Mucosa of stomach (tissue), 1 donor: ENCODE measurements around the gene ADORA3.

Experiments used
- H3K27me3 ChIP-seq: one replicate; pipeline ENCODE4 v1.7.0; 2013; ENCODE audit warnings: mild to moderate bottlenecking, low read length; ENCODE audit not compliant: control insufficient read depth, insufficient read depth
- H3K36me3 ChIP-seq: one replicate; pipeline ENCODE4 v1.7.0; 2013; ENCODE audit warnings: low read length; ENCODE audit not compliant: control insufficient read depth, insufficient read depth
- H3K4me1 ChIP-seq: one replicate; pipeline ENCODE4 v1.7.0; 2013; ENCODE audit warnings: mild to moderate bottlenecking, low read length; ENCODE audit not compliant: control insufficient read depth, insufficient read depth
- H3K4me3 ChIP-seq: one replicate; pipeline ENCODE4 v1.7.0; 2013; ENCODE audit warnings: low read length
- H3K9ac ChIP-seq: one replicate; pipeline ENCODE4 v1.7.0; 2013; ENCODE audit warnings: mild to moderate bottlenecking, low read length, moderate library complexity
- H3K9me3 ChIP-seq: one replicate; pipeline ENCODE4 v1.7.0; 2013; ENCODE audit warnings: mild to moderate bottlenecking, low read length, moderate library complexity; ENCODE audit not compliant: control insufficient read depth
- donor health status: Pancreatic carcinoma.

The ADORA3 gene

DNA sequence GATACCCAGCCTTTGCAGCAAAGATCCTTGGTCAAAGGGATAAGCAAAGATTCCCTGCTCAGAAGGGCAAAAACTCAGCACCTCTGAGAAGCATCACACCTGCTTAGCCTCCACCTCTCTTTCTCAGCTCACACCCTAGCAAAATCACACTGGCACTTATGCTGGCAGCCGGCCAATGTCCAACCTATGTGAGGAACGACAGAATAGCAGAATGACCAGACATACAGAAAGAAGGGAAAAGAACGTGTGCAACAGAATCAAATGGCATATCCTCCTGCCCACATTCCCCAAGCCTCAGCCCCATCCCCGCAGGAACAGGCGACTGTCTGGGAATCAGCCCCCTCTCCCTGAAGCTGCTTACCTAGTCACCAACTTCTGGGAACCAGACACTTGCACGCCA, 664 bp upstream of the ADORA3 start:
- H3K4me1 ChIP-seq: peaks cover 20% of the 10 kb centered on the region
- no peaks in the 10 kb centered on the region for H3K27me3 ChIP-seq
- H3K9me3 ChIP-seq: no peaks in the 10 kb centered on the region
- H3K36me3 ChIP-seq: no peaks in the 10 kb centered on the region
- H3K4me3 ChIP-seq: no peak overlapping the region
- H3K9ac ChIP-seq: no peak overlapping the region

DNA sequence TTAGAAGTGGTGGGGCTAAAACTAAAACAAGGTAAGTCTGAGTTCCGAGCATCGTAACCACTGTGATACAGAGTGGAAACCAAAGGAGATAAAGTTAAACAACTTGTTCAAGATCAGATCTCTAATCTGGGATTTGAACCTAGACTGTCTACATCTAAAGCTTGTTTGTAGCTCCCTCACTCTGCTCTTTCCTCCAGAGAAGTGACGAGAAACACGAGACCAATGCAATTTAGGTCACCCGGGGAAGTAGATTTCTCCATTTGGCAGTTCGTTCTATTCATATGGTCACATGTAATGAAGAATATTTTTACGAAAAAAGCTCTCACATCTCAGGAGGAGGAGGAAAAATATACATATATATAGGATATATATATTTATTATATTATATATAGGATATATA, 1.8 kb downstream of the ADORA3 start:
- Histone ChIP-seq H3K9ac (no peak overlapping the region), H3K4me1 (no peaks in the 10 kb centered on the region), H3K27me3 (no peaks in the 10 kb centered on the region), H3K36me3 (no peaks in the 10 kb centered on the region), H3K9me3 (no peaks in the 10 kb centered on the region), H3K4me3 (no peak overlapping the region)

DNA sequence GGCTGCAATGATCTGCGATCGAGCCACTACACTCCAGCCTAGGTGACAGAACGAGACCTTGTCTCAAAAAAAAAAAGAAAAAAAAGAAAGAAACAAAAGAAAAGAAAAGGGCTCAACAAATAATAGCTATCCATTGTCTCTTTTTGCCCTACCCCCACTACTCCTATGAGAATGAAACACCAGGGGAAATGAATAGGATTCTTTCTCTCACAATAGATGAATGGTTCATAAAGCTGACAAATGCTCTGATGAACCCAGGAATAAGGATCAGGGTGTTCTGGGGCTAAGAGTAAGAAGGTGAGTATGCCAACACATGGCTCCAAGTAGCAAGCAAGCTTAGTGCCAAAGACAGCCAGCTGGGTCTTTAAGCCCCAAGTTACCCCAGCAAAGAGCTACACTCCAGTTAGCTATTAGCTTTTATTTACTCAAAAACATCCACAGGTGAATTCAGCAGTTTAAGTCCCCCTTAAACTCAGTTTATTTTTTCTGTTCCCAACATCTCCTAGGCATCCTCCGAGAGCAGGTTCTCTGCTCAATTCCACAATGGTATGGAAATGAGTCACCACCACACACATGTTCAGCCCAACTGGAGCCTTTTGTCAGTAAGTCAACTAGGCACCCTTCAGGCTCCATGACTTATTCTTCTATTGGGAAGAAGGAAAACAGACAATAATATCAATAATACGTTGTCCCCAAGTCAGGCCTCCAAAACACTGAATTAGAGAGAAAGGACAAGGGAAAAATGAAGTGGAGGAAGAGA, 4.2 kb downstream of the ADORA3 start:
- H3K36me3 ChIP-seq: no peaks in the 10 kb centered on the region
- H3K9ac ChIP-seq: no peak overlapping the region
- no peaks in the 10 kb centered on the region for H3K9me3 ChIP-seq
- no peak overlapping the region for H3K4me3 ChIP-seq
- no peaks in the 10 kb centered on the region for H3K4me1 ChIP-seq
- no peaks in the 10 kb centered on the region for H3K27me3 ChIP-seq

DNA sequence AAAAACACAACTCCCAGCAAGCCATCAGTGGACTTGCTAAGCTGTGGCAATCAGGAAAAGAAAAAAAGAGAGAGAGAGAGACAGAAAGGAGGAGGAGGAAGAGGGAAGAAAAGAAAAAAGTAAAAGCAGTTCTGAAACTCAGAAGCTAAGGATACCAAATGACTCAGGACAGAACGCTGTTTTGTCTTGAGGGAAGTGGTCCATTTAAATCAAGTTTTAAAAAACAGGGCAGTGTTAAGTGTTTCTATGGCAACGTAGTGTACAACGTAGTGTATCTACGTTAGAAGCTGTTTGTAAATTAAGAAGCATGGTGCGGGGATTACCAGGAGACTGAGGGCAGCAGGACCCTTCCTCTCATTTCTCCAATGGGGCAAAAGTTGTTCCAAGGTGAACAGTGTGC, 5.8 kb downstream of the ADORA3 start:
- H3K27me3 ChIP-seq: no peaks in the 10 kb centered on the region
- H3K9me3 ChIP-seq: no peaks in the 10 kb centered on the region
- no peak overlapping the region for H3K4me3 ChIP-seq
- no peak overlapping the region for H3K9ac ChIP-seq
- no peaks in the 10 kb centered on the region for H3K4me1 ChIP-seq
- H3K36me3 ChIP-seq: no peaks in the 10 kb centered on the region

DNA sequence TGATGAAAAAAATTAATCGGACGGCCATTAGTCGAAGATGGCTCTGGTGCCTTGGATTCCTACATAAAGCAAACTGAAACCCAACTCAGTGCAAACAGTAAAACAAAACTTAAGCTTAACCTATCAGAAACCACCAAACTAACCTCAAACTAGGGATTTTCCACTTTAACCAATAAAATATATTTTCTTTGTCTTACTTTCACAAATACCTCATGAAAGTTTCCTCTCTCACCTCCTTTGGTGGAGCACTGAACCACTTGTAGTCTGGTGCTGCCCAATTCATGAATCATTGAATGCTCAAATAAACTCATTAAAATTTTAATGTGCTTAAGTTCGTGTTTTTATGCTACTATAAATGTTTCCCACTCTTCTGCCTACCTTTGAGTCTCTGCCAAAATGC, 7.0 kb downstream of the ADORA3 start:
- Histone ChIP-seq H3K36me3 (no peaks in the 10 kb centered on the region), H3K9me3 (no peaks in the 10 kb centered on the region), H3K4me3 (no peak overlapping the region), H3K27me3 (no peaks in the 10 kb centered on the region), H3K9ac (no peak overlapping the region), H3K4me1 (no peaks in the 10 kb centered on the region)

DNA sequence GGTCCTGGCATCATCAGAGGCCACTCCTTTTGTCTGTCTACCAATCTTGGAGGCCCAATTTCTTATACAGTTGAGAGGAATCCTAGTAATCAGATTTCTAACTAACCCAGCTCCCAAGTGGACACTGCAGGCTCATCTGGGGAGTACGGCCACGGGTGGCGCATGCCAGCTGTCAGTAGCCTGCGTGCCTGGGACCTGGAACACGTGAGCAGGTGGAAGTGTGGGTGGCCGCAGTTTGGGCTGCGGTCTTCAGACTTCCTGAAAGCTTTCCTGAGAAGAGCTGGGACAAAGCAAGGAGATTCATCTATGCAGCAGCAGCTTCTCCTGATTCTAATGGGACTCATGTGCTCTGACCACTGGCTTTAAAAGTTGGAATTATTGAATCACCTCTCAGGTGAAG, 12.4 kb downstream of the ADORA3 start:
- Histone ChIP-seq H3K9me3 (no peaks in the 10 kb centered on the region), H3K36me3 (no peaks in the 10 kb centered on the region), H3K4me3 (no peak overlapping the region), H3K9ac (no peak overlapping the region), H3K27me3 (no peaks in the 10 kb centered on the region), H3K4me1 (no peaks in the 10 kb centered on the region)

DNA sequence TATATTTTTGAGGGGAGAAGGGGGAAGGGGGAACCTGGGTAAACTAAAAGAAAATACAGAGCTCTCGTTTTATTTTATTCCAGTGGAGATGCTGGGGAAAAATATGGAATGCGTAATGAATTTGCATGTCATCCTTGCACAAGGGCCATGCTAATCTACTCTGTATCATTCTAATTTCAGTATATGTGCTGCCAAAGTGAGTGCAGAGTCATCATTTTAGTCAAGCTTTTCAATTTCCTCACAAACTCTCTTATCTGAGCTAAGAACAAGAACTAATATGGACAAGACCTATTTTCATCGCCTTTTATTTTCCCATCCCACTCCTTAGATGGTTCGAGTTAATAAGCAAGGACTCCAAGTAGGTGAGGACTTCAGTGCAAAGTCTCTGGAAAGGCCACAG, 13.2 kb downstream of the ADORA3 start:
- Histone ChIP-seq H3K9me3 (no peaks in the 10 kb centered on the region), H3K4me3 (no peak overlapping the region), H3K36me3 (no peaks in the 10 kb centered on the region), H3K4me1 (no peaks in the 10 kb centered on the region), H3K9ac (no peak overlapping the region), H3K27me3 (no peaks in the 10 kb centered on the region)

DNA sequence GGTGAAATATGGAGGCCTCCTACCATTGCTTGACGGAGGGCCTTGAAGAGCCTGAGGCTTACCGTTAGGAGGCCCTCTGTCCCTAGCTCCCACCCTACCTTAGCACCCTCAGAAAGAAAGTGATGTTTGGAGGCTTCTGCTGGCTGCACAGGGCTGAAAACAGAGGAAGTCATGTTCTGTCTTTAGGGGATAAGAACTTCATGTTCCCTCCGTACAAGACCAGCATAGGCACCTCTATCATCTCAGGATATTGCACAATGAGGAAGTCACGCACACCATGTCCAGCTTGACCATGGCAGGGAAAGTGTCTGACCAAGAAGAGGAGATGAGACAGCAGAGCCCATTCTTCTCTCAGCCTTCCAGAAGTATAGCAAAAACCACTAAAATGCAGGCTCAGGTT, 13.8 kb downstream of the ADORA3 start:
- no peaks in the 10 kb centered on the region for H3K27me3 ChIP-seq
- no peaks in the 10 kb centered on the region for H3K36me3 ChIP-seq
- H3K9me3 ChIP-seq: no peaks in the 10 kb centered on the region
- H3K9ac ChIP-seq: no peak overlapping the region
- no peaks in the 10 kb centered on the region for H3K4me1 ChIP-seq
- no peak overlapping the region for H3K4me3 ChIP-seq

DNA sequence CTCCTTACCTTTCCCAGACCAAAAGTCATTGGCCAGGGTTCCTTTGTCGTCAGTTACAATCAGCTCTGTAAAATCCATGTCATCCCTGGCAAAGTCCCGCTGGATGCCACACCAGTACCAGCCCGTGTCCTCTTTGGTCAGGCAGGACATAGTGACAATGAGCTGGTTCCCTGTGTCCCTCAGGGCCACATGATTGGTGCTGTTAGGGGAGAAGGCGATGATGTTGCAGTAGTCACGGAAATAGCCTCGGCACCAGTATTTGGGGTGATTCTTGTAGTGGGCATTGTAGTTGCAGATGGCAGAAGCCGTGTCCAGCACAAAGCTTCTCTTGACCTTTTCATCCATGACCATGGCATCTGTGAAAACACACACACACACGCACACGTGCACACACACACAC, 14.8 kb downstream of the ADORA3 start:
- Histone ChIP-seq H3K36me3 (no peaks in the 10 kb centered on the region), H3K4me3 (no peak overlapping the region), H3K4me1 (no peaks in the 10 kb centered on the region), H3K27me3 (no peaks in the 10 kb centered on the region), H3K9me3 (no peaks in the 10 kb centered on the region), H3K9ac (no peak overlapping the region)

DNA sequence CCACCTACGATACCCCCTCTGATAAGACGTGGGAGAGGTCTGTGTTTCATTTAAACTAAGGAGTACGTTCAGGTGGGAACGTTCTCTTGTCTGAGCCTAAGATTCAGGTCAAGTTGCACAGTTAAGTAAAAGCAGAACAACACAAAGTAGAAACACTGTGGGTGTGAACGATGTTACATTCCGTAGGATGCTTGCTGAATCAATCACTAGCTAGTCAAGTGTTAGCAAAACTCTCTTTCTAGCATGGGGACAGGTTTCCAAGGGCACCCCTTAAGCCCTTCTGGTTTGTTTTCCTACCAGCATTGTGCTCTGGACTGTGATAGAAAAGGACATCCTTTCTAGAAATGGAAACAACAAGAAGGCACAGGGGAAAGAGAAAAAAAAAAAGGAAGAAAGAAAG, 16.3 kb downstream of the ADORA3 start:
- H3K4me1 ChIP-seq: no peaks in the 10 kb centered on the region
- no peaks in the 10 kb centered on the region for H3K36me3 ChIP-seq
- H3K27me3 ChIP-seq: no peaks in the 10 kb centered on the region
- no peak overlapping the region for H3K4me3 ChIP-seq
- H3K9me3 ChIP-seq: no peaks in the 10 kb centered on the region
- no peak overlapping the region for H3K9ac ChIP-seq

DNA sequence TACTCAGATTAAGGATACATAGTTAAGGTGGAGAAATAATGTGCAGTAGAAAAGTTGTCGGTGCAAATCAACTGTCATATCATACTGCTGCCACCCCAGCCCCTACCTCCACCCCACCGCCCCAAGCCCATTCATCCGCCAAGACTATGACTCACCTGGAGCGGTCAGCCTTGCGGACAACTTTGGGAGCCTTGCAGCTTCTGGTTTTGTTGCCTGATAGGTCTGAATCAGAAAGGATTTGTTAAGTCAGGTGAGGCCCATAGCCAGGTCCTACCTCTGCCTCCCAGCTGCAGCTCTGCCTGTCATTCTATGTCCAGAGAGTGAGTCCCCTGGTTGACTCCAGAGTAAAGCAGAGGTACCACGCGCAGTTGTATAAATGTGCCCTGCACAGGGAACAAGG, 17.0 kb downstream of the ADORA3 start:
- Histone ChIP-seq H3K9ac (no peak overlapping the region), H3K4me3 (no peak overlapping the region), H3K27me3 (no peaks in the 10 kb centered on the region), H3K4me1 (peaks cover 3% of the 10 kb centered on the region), H3K9me3 (no peaks in the 10 kb centered on the region), H3K36me3 (no peaks in the 10 kb centered on the region)

DNA sequence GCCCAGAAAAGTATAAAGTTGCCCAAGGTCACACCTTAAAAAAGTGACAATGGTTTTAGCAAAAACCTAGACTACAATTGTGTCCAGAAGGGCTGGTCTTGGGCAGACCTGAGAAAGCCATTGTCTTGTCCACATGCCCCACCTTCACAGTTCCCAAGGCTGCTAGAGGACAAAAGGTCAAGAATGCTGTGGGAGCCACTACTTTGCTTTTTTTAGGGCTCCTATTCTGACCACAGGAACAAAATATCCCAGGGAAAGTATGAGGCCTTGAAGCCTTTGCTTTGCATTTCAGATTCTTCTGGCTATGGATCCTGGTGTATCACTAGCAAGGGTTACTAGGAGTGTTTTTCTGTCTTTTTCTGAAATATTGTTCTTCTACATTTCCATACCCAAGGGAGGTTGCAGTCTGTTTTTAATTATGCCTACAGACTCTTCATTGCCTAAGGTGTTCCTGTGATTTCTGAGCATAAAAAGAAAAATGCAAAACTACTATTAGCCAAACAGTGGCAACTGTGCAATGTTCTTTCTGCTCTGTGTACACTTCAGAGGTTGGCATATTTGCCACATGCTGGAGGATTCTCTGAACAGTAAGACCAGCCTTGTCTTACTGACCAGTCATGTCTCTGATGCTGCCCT, 18.9 kb downstream of the ADORA3 start:
- H3K9ac ChIP-seq: no peak overlapping the region
- peaks cover 3% of the 10 kb centered on the region for H3K4me1 ChIP-seq
- H3K36me3 ChIP-seq: no peaks in the 10 kb centered on the region
- H3K4me3 ChIP-seq: no peak overlapping the region
- no peaks in the 10 kb centered on the region for H3K9me3 ChIP-seq
- H3K27me3 ChIP-seq: no peaks in the 10 kb centered on the region
